NB4 (cell line): Measurements from ENCODE around the gene PCCA.
A peak's percentile ranks its signal among the peaks of the same experiment; 100 is the strongest.

ENCODE experiments used
- DNase-seq: peaks from one replicate; pipeline ENCODE4 v3.0.0; 2010; ENCODE audit warnings: low read depth
- H3K4me3 ChIP-seq: one replicate; pipeline ENCODE4 v1.5.1; 2011; ENCODE audit warnings: mild to moderate bottlenecking, low read depth, low read length, moderate library complexity
- MYC ChIP-seq: IDR thresholded peaks from 2 replicates; pipeline ENCODE4 v1.6.1; 2011; ENCODE audit warnings: low read depth, low read length
- POLR2A ChIP-seq: IDR thresholded peaks from 2 replicates; pipeline ENCODE4 v1.6.1; 2011; ENCODE audit warnings: mild to moderate bottlenecking; ENCODE audit not compliant: insufficient read length; ENCODE audit errors: extremely low read depth
- TF ChIP-seq, protein P1 (sequence below): IDR thresholded peaks from one replicate; pipeline ENCODE4 v1.5.1; 2012; ENCODE audit warnings: low read depth, low read length
- TF ChIP-seq, protein P2 (sequence below): IDR thresholded peaks from 2 replicates; pipeline ENCODE4 v1.6.1; 2011; ENCODE audit warnings: low read depth, low read length

The PCCA gene

DNA sequence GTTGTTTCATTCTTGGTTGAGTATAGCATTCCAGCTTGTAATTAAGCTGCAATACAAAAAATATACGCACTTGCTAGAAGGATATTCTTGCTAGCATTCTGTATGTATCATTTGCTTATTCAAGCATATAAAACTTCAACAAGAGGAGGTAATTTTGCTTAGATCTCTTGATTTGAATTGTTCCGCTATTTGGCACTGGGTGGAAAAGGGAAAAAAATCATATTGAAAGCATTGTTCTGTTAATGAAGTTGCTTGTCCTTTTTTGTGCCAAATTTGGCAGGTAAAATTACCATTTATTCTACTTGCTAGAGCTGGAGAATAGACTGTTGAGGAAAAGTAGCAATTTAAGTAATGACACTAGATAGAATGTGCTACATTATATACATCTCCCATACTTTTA lies 309.5 kb downstream of the PCCA start:
- DNase-seq, result no peak
- TF ChIP-seq, protein P1, sequence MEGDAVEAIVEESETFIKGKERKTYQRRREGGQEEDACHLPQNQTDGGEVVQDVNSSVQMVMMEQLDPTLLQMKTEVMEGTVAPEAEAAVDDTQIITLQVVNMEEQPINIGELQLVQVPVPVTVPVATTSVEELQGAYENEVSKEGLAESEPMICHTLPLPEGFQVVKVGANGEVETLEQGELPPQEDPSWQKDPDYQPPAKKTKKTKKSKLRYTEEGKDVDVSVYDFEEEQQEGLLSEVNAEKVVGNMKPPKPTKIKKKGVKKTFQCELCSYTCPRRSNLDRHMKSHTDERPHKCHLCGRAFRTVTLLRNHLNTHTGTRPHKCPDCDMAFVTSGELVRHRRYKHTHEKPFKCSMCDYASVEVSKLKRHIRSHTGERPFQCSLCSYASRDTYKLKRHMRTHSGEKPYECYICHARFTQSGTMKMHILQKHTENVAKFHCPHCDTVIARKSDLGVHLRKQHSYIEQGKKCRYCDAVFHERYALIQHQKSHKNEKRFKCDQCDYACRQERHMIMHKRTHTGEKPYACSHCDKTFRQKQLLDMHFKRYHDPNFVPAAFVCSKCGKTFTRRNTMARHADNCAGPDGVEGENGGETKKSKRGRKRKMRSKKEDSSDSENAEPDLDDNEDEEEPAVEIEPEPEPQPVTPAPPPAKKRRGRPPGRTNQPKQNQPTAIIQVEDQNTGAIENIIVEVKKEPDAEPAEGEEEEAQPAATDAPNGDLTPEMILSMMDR, result no peak
- TF ChIP-seq POLR2A (no peak), MYC (no peak)
- TF ChIP-seq, protein P2, sequence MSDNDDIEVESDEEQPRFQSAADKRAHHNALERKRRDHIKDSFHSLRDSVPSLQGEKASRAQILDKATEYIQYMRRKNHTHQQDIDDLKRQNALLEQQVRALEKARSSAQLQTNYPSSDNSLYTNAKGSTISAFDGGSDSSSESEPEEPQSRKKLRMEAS, result no peak
- H3K4me3 ChIP-seq, result no peak overlapping the region

DNA sequence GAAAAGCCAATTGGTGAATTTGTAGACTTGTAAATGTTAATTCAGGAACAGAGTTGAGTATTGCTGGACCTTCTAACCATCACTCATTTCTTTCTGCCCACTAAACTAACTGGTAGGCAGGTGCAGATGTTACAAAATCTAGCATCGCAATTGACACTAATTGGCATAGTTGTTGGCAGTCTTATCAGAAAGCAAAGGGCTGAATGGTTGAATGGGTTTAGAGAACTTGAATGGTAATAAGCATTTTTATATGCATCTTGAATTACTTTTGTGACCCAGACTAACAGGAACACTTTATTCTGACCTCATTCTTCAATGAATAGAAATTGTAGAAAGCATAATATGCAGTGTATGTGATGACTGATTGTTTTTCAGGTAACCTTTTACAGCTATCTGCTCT lies 310.6 kb downstream of the PCCA start:
- H3K4me3 ChIP-seq, result no peak overlapping the region
- TF ChIP-seq POLR2A (no peak), MYC (no peak)
- TF ChIP-seq, protein P2, result no peak
- TF ChIP-seq, protein P1, result no peak
- no peak for DNase-seq

DNA sequence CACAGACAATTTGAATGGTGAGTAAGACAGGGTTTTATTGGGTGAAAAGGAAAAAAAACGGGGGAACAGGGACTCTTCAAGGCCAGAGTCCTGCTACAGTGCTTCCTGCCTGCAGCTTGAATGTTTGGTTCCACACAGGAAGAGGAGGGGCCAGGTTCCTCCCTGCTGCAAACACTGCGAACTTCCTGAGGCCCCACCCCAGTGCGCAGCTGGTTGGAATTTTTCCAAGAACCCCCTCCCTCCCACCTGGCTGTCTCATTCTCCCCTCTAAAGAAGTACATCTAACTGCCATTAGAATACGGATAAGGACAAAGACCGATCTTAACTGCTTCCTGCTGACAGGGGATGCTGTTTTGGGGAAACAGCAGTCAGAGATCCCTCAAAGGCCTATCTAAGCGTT lies 314.8 kb downstream of the PCCA start:
- TF ChIP-seq POLR2A (no peak), MYC (no peak)
- TF ChIP-seq, protein P2, result no peak
- TF ChIP-seq, protein P1, result no peak
- no peak overlapping the region for H3K4me3 ChIP-seq
- DNase-seq, result no peak

DNA sequence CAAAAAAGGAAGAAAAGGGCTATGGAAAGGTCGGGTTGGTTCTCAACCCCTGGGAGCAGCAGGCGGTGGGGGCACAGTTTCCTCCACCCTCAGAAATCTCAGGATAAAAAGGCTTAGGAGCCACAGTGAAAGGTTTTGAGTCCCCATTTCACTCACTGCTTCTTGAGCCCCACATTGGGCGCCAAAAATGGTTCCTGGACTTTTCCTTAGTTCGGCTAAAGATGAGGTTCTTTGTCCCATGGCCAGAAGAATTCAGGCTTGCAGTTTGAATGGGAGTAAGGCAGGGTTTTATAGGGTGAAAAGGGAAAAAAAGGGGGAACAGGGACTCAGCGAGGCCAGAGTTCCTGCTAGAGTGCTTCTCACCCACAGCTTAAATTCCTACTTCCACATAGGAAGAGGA lies 320.2 kb downstream of the PCCA start:
- no peak for DNase-seq
- TF ChIP-seq MYC (no peak), POLR2A (no peak)
- TF ChIP-seq, protein P1, result no peak
- TF ChIP-seq, protein P2, result no peak
- H3K4me3 ChIP-seq, result no peak overlapping the region

DNA sequence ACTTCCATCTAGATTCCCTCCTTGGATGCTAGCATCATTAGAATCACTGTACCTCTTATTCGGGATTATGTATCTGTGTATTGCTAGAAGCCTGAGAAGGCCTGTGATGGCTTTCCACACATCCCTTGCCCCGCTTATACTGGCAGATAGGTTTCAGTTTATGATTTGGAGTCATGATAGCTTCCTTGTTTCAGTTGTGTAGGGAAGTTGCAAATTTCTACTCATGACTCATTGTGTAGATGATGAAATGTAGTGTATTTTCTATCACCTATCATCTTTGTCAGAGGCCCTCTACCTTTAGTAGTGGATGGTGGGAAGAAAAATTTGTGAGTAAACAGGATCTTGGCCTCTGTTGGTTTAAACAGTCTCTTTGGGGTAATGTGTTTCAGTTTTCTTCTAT lies 334.5 kb downstream of the PCCA start:
- TF ChIP-seq MYC (no peak), POLR2A (no peak)
- TF ChIP-seq, protein P1, result no peak
- TF ChIP-seq, protein P2, result no peak
- DNase-seq, result peak; percentile 81
- H3K4me3 ChIP-seq, result no peak overlapping the region

DNA sequence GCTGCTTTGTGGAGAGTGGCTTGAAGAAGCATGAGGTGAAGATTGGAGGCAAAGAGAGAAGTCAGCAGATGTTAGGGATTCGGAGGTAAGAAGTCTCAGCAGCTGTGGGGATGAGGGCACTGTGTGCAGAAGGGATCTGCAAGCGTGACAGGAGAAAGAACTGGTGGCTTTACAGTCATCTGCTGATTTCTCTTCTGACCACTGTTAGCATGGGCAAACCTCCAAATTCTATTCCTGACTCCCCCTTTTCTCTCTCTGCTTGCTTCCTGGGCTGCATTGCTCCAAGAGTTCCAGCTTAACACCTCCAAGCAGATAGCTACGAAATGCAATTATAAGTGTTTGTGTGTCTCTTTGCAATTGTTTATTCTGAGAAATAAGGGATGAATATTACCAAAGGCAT lies 340.1 kb downstream of the PCCA start:
- TF ChIP-seq, protein P1, result no peak
- TF ChIP-seq MYC (no peak), POLR2A (no peak)
- TF ChIP-seq, protein P2, result no peak
- H3K4me3 ChIP-seq, result no peak overlapping the region
- DNase-seq, result no peak
